Heart right ventricle (tissue), 16 donors: ENCODE data around the gene ADTRP. TPM values are rescaled to one million over a fixed set of nuclear protein-coding genes. Genes with fewer than 3 reads are reported as not detected.

Experiments used
- ATAC-seq, 8 donors: fragments of 200-7000 bp; cut with Tn5 transposase; one replicate each; pipeline ENCODE4 v1.9.1; 2020; ENCODE audit warnings: mild to moderate bottlenecking in 8 of 8, moderate library complexity in 8 of 8, moderate number of reproducible peaks in 1 of 8
- DNase-seq, 2 donors: peaks; one replicate each; pipeline ENCODE4 v3.0.0-alpha.2; 2020
- H3K27ac ChIP-seq, 10 donors: fragments of 200-600 bp; sonication (generic) in 2 of 10; one replicate each; pipeline versions ENCODE4 v1.5.0 to v1.8.0; 2020 to 2022; ENCODE audit warnings: mild to moderate bottlenecking in 3 of 10
- H3K27me3 ChIP-seq, 7 donors: fragments of 200-600 bp; one replicate each; pipeline ENCODE4 v1.8.0; 2021 to 2022; ENCODE audit warnings: mild to moderate bottlenecking in 2 of 7
- H3K36me3 ChIP-seq, 9 donors: fragments of 200-600 bp; sonication (generic) in 1 of 9; one replicate each; pipeline versions ENCODE4 v1.5.0 to v1.8.0; 2020 to 2022; ENCODE audit warnings: mild to moderate bottlenecking in 2 of 9
- H3K4me1 ChIP-seq, 9 donors: fragments of 200-600 bp; sonication (generic) in 1 of 9; one replicate each; pipeline versions ENCODE4 v1.5.0 to v1.8.0; 2020 to 2022; ENCODE audit warnings: mild to moderate bottlenecking in 4 of 9
- H3K4me3 ChIP-seq, 10 donors: fragments of 200-600 bp; sonication (generic) in 2 of 10; one replicate each; pipeline versions ENCODE4 v1.5.0 to v1.8.0; 2020 to 2022; ENCODE audit warnings: mild to moderate bottlenecking in 7 of 10, moderate library complexity in 2 of 10
- H3K9me3 ChIP-seq, 11 donors: fragments of 200-600 bp in 10 of 11; sonication (generic) in 2 of 11; one replicate each; pipeline versions ENCODE4 v1.5.0 to v1.8.0; 2013 to 2022; ENCODE audit warnings: mild to moderate bottlenecking in 2 of 11, control low read depth in 1 of 11, moderate library complexity in 1 of 11
- CTCF ChIP-seq, 9 donors: fragments of 200-600 bp; sonication (generic) in 2 of 9; IDR thresholded peaks; one replicate each; pipeline versions ENCODE4 v1.5.0 to v1.8.0; 2021 to 2022; ENCODE audit warnings: antibody characterized with exemption in 9 of 9, mild to moderate bottlenecking in 5 of 9, moderate library complexity in 1 of 9
- WGBS, 2 donors: extraction: QIAGEN DNeasy Blood & Tissue Kit; methylation state at CpG; one replicate each; pipeline ENCODE4 v1.1.7; 2013; ENCODE audit warnings: inconsistent platforms in 1 of 2; 5-methylcytosine and 5-hydroxymethylcytosine counted together
- intact Hi-C, 10 donors: fragments of 100-400 bp; cut with DNase I; formaldehyde crosslinking; loops; one replicate each; pipeline versions ENCODE4 v1.11.1 to v1.14.2; 2022
- polyA plus RNA-seq, 2 donors: library from polyadenylated mRNA; stranded (reverse); fragments of 200-250 nt; gene quantifications; one replicate each; pipeline ENCODE4 v1.2.3, GENCODE V29; 2013
- total RNA-seq, 10 donors: library from RNA; stranded (reverse); fragmentation: NEBNext Ultra II Directional in 3 of 10; extraction: Animal tissue kit (Norgen Biotek cat#: 25700) in 3 of 10; gene quantifications; one replicate each; pipeline versions ENCODE4 v1.2.1 to v1.2.4, GENCODE V29; 2021 to 2023
- donor health status: Arrhythmogenic right ventricular cardiomyopathy.
- donor health status: ischemic (EF 13 %, LVEDD 7.1; RV severe dilation, severe dysfunction).
- donor health status: healthy with polysubstance abuse.
- donor health status: DM: no; HTN: yes; CAD: no.
- donor health status: DM: no; HTN: no; CAD: no.
- donor health status: ischemic (EF 25% LVEDD 6.9; RV normal size, moderate dysfunction).
- donor health status: ischemic (EF 25% LVEDD 5.7; RV mildly dilated, moderate dysfunction).
- donor health status: healthy.
- donor health status: DM: yes; HTN: yes; CAD: no.
- donor health status: Ischemic cardiomyopathy.
- donor health status: ischemic (EF 35%, LVEDD 5.7; RV mildly dilated, moderate dysfunction).
- donor health status: nonischemic (EF 11% LVEDD 7.7; RV severe dilation, severe dysfunction).
- donor health status: DM: yes; HTN: yes; CAD: no.
- donor health status: PGD.
- donor health status: ischemic (EF 29% LVEDD 5.4; RV normal size, mild dysfunction).
- donor health status: nonischemic (EF 23%, LVEDD 6.1; RV moderate dilation, normal function).

The ADTRP gene
- total and polyA plus RNA-seq, 12 donors, result 0.14 to 0.37 (median 0.24) TPM; not detected in 9

DNA sequence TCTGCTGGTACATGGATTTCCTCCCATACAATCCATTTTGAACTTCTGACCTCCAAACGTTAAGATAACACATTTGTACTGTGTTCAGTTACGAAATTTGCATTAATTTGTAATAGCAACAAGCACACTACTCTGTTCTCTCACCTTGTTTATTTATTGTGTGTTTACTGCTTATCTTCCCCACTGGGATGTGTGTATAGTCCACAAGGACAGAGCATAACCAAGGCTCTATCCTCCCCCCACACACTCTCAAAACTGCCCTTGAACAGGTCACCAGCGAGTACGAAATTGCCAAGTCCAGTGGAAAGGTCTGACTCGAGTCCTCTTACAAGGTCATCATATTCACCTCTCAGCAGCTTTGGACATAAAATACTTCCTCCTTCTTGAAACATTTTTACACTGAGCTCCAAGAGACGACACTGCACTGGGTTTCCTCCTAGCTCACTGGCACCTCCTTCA is 18.6 kb downstream of the ADTRP start:
- Histone ChIP-seq H3K9me3 (peaks cover 0 to 9% (median 0%) of the 10 kb centered on the region in 11 donors), H3K27ac (no peak overlapping the region), H3K36me3 (no peaks in the 10 kb centered on the region), H3K27me3 (no peaks in the 10 kb centered on the region), H3K4me1 (peaks cover 0 to 15% (median 6%) of the 10 kb centered on the region in 9 donors), H3K4me3 (no peak overlapping the region)
- 56 to 63% methylated on average over 6 of the region's 6 CpGs for WGBS, 2 donors
- ATAC-seq, result peak in 3 of 8 donors; percentile 30 to 61 (median 33)
- no peak for DNase-seq
- intact Hi-C loops, result no loop called here
- no peak for TF ChIP-seq CTCF (IDR thresholded peaks at IDR 0.05)

DNA sequence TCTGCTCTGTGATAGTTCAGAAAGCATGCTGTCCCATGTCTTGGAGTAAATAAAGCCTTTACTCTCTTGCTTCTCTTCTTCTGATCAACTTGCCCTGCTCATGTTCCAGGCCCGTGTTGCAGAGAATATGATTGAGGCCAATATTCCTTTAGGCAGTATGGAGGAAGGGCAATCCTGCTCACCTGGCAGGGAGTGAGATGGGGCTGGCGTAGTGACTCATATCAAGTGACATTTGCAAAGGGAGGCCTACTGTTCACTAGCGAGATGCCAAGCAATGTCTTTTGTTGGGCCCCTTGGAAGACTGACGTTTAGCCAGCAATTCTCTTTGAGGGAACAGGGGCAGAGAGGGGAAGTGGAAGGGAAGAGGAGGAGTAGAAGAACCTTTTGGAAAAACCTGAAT is 19.7 kb downstream of the ADTRP start:
- H3K4me1 ChIP-seq, result peaks cover 0 to 14% (median 6%) of the 10 kb centered on the region in 9 donors
- TF ChIP-seq CTCF (IDR thresholded peaks at IDR 0.05), result no peak
- no peaks in the 10 kb centered on the region for H3K27me3 ChIP-seq
- DNase-seq, result no peak
- peaks cover 0 to 9% (median 0%) of the 10 kb centered on the region in 11 donors for H3K9me3 ChIP-seq
- intact Hi-C loops, result no loop called here
- H3K27ac ChIP-seq, result no peak overlapping the region
- no peak for ATAC-seq
- 81 to 85% methylated on average over 4 of the region's 4 CpGs for WGBS, 2 donors
- no peaks in the 10 kb centered on the region for H3K36me3 ChIP-seq
- H3K4me3 ChIP-seq, result no peak overlapping the region

- H3K4me3 ChIP-seq, result no peak overlapping the region
- intact Hi-C loops, result no loop called here
- H3K27me3 ChIP-seq, result no peaks in the 10 kb centered on the region
- H3K9me3 ChIP-seq, result peaks cover 0 to 9% (median 0%) of the 10 kb centered on the region in 11 donors
- DNase-seq (no peak), ATAC-seq (no peak)
- no peak for TF ChIP-seq CTCF (IDR thresholded peaks at IDR 0.05)
- no peaks in the 10 kb centered on the region for H3K36me3 ChIP-seq
- WGBS, 2 donors, result 92 to 94% methylated on average over 1 of the region's 1 CpG
- no peak overlapping the region for H3K27ac ChIP-seq
- H3K4me1 ChIP-seq, result no peaks in the 10 kb centered on the region
These were observed 21.9 kb downstream of the ADTRP start for GRCh38 chr6:11756726-11757125.

DNA sequence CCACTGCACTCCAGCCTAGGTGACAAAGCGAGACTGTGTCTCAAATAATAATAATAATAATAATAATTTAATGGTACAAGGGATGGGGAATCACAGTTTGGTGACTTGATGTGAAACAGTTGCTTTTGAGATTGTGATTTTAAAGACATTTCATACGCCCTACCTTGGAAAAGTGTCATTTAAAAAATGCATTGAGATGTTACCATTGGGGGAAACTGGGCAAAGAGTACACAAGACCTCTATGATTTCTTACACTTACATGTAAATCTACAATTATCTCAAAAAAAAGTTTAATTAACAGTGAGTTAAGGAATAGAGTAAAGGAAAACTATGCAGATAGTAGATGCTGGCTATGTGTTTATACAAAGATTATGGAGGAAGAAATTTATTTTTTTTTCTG is 22.3 kb downstream of the ADTRP start:
- no peaks in the 10 kb centered on the region for H3K36me3 ChIP-seq
- no peaks in the 10 kb centered on the region for H3K4me1 ChIP-seq
- H3K27me3 ChIP-seq, result no peaks in the 10 kb centered on the region
- H3K9me3 ChIP-seq, result peaks cover 0 to 9% (median 0%) of the 10 kb centered on the region in 11 donors
- 87 to 90% methylated on average over 2 of the region's 2 CpGs for WGBS, 2 donors
- ATAC-seq (no peak), DNase-seq (no peak)
- intact Hi-C loops, result no loop called here
- H3K27ac ChIP-seq, result no peak overlapping the region
- no peak for TF ChIP-seq CTCF (IDR thresholded peaks at IDR 0.05)
- H3K4me3 ChIP-seq, result no peak overlapping the region
